SJSA1 (cell line): ENCODE results near the gene CD8A. TPM values are rescaled to one million over a fixed set of nuclear protein-coding genes. Genes with fewer than 3 reads are reported as not detected.

Source experiments
- DNase-seq, 2 experiments: peaks; one replicate each; pipeline ENCODE4 v3.0.0-alpha.2; 2015 to 2020; ENCODE audit warnings: low spot score in 2 of 2, low read depth in 1 of 2
- H3K27ac ChIP-seq: fragments of 250-450 bp; sonication (Bioruptor Pico); 2 replicates; pipeline ENCODE4 v1.5.1; 2020; ENCODE audit warnings: mild to moderate bottlenecking, moderate library complexity
- H3K27me3 ChIP-seq: fragments of 250-450 bp; sonication (Bioruptor Pico); replicated peaks from 2 replicates; pipeline ENCODE4 v1.5.1; 2020; ENCODE audit warnings: mild to moderate bottlenecking, moderate library complexity
- H3K36me3 ChIP-seq: fragments of 250-450 bp; sonication (Bioruptor Pico); 2 replicates; pipeline ENCODE4 v1.5.1; 2020; ENCODE audit warnings: mild to moderate bottlenecking
- H3K4me1 ChIP-seq: fragments of 250-450 bp; sonication (Bioruptor Pico); replicated peaks from 2 replicates; pipeline ENCODE4 v1.6.1; 2021; ENCODE audit warnings: mild to moderate bottlenecking
- H3K4me3 ChIP-seq: fragments of 250-450 bp; sonication (Bioruptor Pico); 2 replicates; pipeline ENCODE4 v1.5.1; 2020; ENCODE audit warnings: mild to moderate bottlenecking
- H3K9me3 ChIP-seq: fragments of 250-450 bp; sonication (Bioruptor Pico); replicated peaks from 2 replicates; pipeline ENCODE4 v1.5.1; 2020; ENCODE audit warnings: mild to moderate bottlenecking
- total RNA-seq: library from RNA; depleted of rRNA; stranded (reverse); fragments of >200 nt; shearing (Covaris generic); gene quantifications from 2 replicates; pipeline ENCODE4 v1.2.3, GENCODE V29; 2014

CD8A gene
- total RNA-seq, 1 experiment from 2014 or later, result not detected

GRCh38 chr2:86794861-86795260 is 4.1 kb upstream of the CD8A start:
- Histone ChIP-seq H3K36me3 (no peaks in the 10 kb centered on the region), H3K4me3 (no peak overlapping the region), H3K4me1 (no peaks in the 10 kb centered on the region), H3K9me3 (peaks cover 9% of the 10 kb centered on the region), H3K27me3 (peaks cover 29% of the 10 kb centered on the region), H3K27ac (no peak overlapping the region)
- DNase-seq, result no peak

- Histone ChIP-seq H3K9me3 (peaks cover 9% of the 10 kb centered on the region), H3K27ac (no peak overlapping the region), H3K4me1 (no peaks in the 10 kb centered on the region), H3K27me3 (peaks cover 38% of the 10 kb centered on the region), H3K4me3 (no peak overlapping the region), H3K36me3 (no peaks in the 10 kb centered on the region)
- DNase-seq, result no peak
Measured at GRCh38 chr2:86793752-86794151, 3.0 kb upstream of the CD8A start.

GRCh38 chr2:86791573-86791972 is 860 bp upstream of the CD8A start:
- H3K27me3 ChIP-seq, result peaks cover 47% of the 10 kb centered on the region

GRCh38 chr2:86790134-86790675 is 508 bp downstream of the CD8A start:
- Histone ChIP-seq H3K27me3 (peaks cover 50% of the 10 kb centered on the region), H3K36me3 (no peaks in the 10 kb centered on the region), H3K4me3 (no peak overlapping the region), H3K4me1 (no peaks in the 10 kb centered on the region), H3K27ac (no peak overlapping the region), H3K9me3 (no peaks in the 10 kb centered on the region; the same call in 1 of the 2 replicates)
- no peak for DNase-seq

More at GRCh38 chr2:86791573-86791972, 860 bp upstream of the CD8A start:
- no peak overlapping the region for H3K4me3 ChIP-seq
- no peaks in the 10 kb centered on the region for H3K36me3 ChIP-seq
- no peak overlapping the region for H3K27ac ChIP-seq
- no peaks in the 10 kb centered on the region for H3K4me1 ChIP-seq
- no peak for DNase-seq
- peaks cover 7% of the 10 kb centered on the region for H3K9me3 ChIP-seq

- DNase-seq, result no peak
- no peak overlapping the region for H3K27ac ChIP-seq
- no peaks in the 10 kb centered on the region for H3K36me3 ChIP-seq
- H3K4me3 ChIP-seq, result no peak overlapping the region
- no peaks in the 10 kb centered on the region for H3K4me1 ChIP-seq
- no peaks in the 10 kb centered on the region; the same call in 1 of the 2 replicates for H3K9me3 ChIP-seq
- peaks cover 50% of the 10 kb centered on the region for H3K27me3 ChIP-seq
Measured at GRCh38 chr2:86789687-86790133, 1.0 kb downstream of the CD8A start.

- peaks cover 53% of the 10 kb centered on the region for H3K27me3 ChIP-seq
- no peak overlapping the region for H3K27ac ChIP-seq
- no peaks in the 10 kb centered on the region for H3K36me3 ChIP-seq
- no peaks in the 10 kb centered on the region for H3K4me1 ChIP-seq
- H3K9me3 ChIP-seq, result no peaks in the 10 kb centered on the region; the same call in 1 of the 2 replicates
- H3K4me3 ChIP-seq, result no peak overlapping the region
- DNase-seq, result no peak
Measured at GRCh38 chr2:86788881-86789686, 1.6 kb downstream of the CD8A start.

- DNase-seq, result no peak
- H3K27ac ChIP-seq, result no peak overlapping the region
- H3K4me1 ChIP-seq, result no peaks in the 10 kb centered on the region
- H3K27me3 ChIP-seq, result peaks cover 52% of the 10 kb centered on the region
- H3K9me3 ChIP-seq, result no peaks in the 10 kb centered on the region; the same call in 1 of the 2 replicates
- no peaks in the 10 kb centered on the region for H3K36me3 ChIP-seq
- H3K4me3 ChIP-seq, result no peak overlapping the region
Measured at GRCh38 chr2:86788165-86788564, 2.5 kb downstream of the CD8A start.

GRCh38 chr2:86787736-86788135 is 3.0 kb downstream of the CD8A start:
- H3K27me3 ChIP-seq, result peaks cover 48% of the 10 kb centered on the region

GRCh38 chr2:86786001-86786536 is 4.6 kb downstream of the CD8A start:
- H3K27ac ChIP-seq, result no peak overlapping the region
- H3K9me3 ChIP-seq, result no peaks in the 10 kb centered on the region
- no peaks in the 10 kb centered on the region for H3K4me1 ChIP-seq
- H3K36me3 ChIP-seq, result no peaks in the 10 kb centered on the region
- no peak overlapping the region for H3K4me3 ChIP-seq
- DNase-seq, result no peak
- H3K27me3 ChIP-seq, result peaks cover 38% of the 10 kb centered on the region

More at GRCh38 chr2:86787736-86788135, 3.0 kb downstream of the CD8A start:
- Histone ChIP-seq H3K36me3 (no peaks in the 10 kb centered on the region), H3K4me3 (no peak overlapping the region), H3K4me1 (no peaks in the 10 kb centered on the region), H3K27ac (no peak overlapping the region), H3K9me3 (no peaks in the 10 kb centered on the region; the same call in 1 of the 2 replicates)
- DNase-seq, result no peak

- H3K36me3 ChIP-seq, result no peaks in the 10 kb centered on the region
- no peak overlapping the region for H3K4me3 ChIP-seq
- no peak overlapping the region for H3K27ac ChIP-seq
- no peaks in the 10 kb centered on the region for H3K9me3 ChIP-seq
- no peaks in the 10 kb centered on the region for H3K4me1 ChIP-seq
- peaks cover 33% of the 10 kb centered on the region for H3K27me3 ChIP-seq
- DNase-seq, result no peak
Measured at GRCh38 chr2:86785456-86785855, 5.3 kb downstream of the CD8A start.

- peaks cover 17% of the 10 kb centered on the region for H3K27me3 ChIP-seq
- no peaks in the 10 kb centered on the region for H3K36me3 ChIP-seq
- H3K4me3 ChIP-seq, result no peak overlapping the region
Measured at GRCh38 chr2:86783615-86784339, 6.9 kb downstream of the CD8A start.

GRCh38 chr2:86782748-86783147 is 8.0 kb downstream of the CD8A start:
- Histone ChIP-seq H3K4me3 (no peak overlapping the region), H3K27me3 (peaks cover 8% of the 10 kb centered on the region; the same call in 1 of the 2 replicates), H3K4me1 (no peaks in the 10 kb centered on the region), H3K9me3 (no peaks in the 10 kb centered on the region), H3K27ac (no peak overlapping the region), H3K36me3 (no peaks in the 10 kb centered on the region)
- DNase-seq, result no peak

More at GRCh38 chr2:86783615-86784339, 6.9 kb downstream of the CD8A start:
- Histone ChIP-seq H3K9me3 (no peaks in the 10 kb centered on the region), H3K27ac (no peak overlapping the region), H3K4me1 (no peaks in the 10 kb centered on the region)
- no peak for DNase-seq

- Histone ChIP-seq H3K27me3 (0 out of 2 replicates have a peak, but pooled peaks cover 4% of the 10 kb centered on the region), H3K4me3 (no peak overlapping the region), H3K9me3 (no peaks in the 10 kb centered on the region), H3K4me1 (no peaks in the 10 kb centered on the region), H3K27ac (no peak overlapping the region), H3K36me3 (no peaks in the 10 kb centered on the region)
- DNase-seq, result no peak
Measured at GRCh38 chr2:86781363-86781762, 9.3 kb downstream of the CD8A start.
